Panc1 (cell line): ENCODE measurements around the gene ALDH9A1. TPM values are rescaled to one million over a fixed set of nuclear protein-coding genes. Genes with fewer than 3 reads are reported as not detected.
"Not testable (repeated sequence)": the region's sequence is repeated elsewhere in the genome, so short reads cannot be mapped to it uniquely, and the experiment has no call there.

ENCODE experiments used
- ATAC-seq: fragments of 200-7000 bp; cut with Tn5 transposase; 2 replicates; pipeline ENCODE4 v1.9.1; 2020; ENCODE audit warnings: mild to moderate bottlenecking, moderate library complexity
- BruUV-seq: library from RNA; stranded (reverse); fragments of 400-500 nt; replicated peaks from 2 replicates; lab custom pipeline; 2021; lab: Mats Ljungman, UMichigan
- CTCF ChIA-PET: fragments of 300-600 bp; sonication (Branson Sonifier 250); formaldehyde crosslinking; loops from one replicate; lab custom pipeline; 2022; ENCODE audit warnings: antibody characterized with exemption; lab: Charles Lee
- POLR2A ChIA-PET: fragments of 300-600 bp; sonication (Branson Sonifier 250); formaldehyde crosslinking; loops from one replicate; lab custom pipeline; 2022; ENCODE audit warnings: antibody characterized with exemption; lab: Charles Lee
- DNase-seq: peaks from one replicate; pipeline ENCODE4 v3.0.0-alpha.2; 2010; ENCODE audit warnings: low read depth, low spot score
- H3K27ac ChIP-seq: 2 replicates; pipeline ENCODE4 v1.5.1; 2011; ENCODE audit warnings: mild to moderate bottlenecking, low read length, inconsistent platforms
- H3K27me3 ChIP-seq: fragments of 200-500 bp; sonication (Bioruptor generic); 2 replicates; pipeline ENCODE4 v1.6.0; 2014; ENCODE audit warnings: low read length, inconsistent platforms; ENCODE audit not compliant: control insufficient read depth, insufficient read depth
- H3K36me3 ChIP-seq: fragments of 200-500 bp; sonication (Bioruptor generic); 2 replicates; pipeline ENCODE4 v1.5.1; 2014; ENCODE audit warnings: inconsistent platforms, mild to moderate bottlenecking, low read length, moderate library complexity; ENCODE audit not compliant: control insufficient read depth, insufficient read depth
- H3K4me1 ChIP-seq: 2 replicates; pipeline ENCODE4 v1.5.1; 2011; ENCODE audit warnings: inconsistent platforms, mild to moderate bottlenecking, low read length, moderate library complexity; ENCODE audit not compliant: control insufficient read depth, insufficient read depth
- H3K4me3 ChIP-seq, 2 experiments: 2 replicates each; pipeline ENCODE4 v1.5.1; 2011 to 2012; ENCODE audit warnings: low read depth in 2 of 2, low read length in 2 of 2, mild to moderate bottlenecking in 2 of 2, inconsistent platforms in 1 of 2, moderate library complexity in 1 of 2
- H3K9me3 ChIP-seq: fragments of 200-500 bp; sonication (Bioruptor generic); 2 replicates; pipeline ENCODE4 v1.5.1; 2014; ENCODE audit warnings: low read depth, mild to moderate bottlenecking, inconsistent platforms, low read length, moderate library complexity; ENCODE audit not compliant: control insufficient read depth, insufficient read depth
- POLR2AphosphoS5 ChIP-seq: IDR thresholded peaks from 2 replicates; pipeline ENCODE4 v1.6.1; 2012; ENCODE audit warnings: mild to moderate bottlenecking, low read depth, low read length, moderate library complexity
- REST ChIP-seq, 2 experiments: IDR thresholded peaks; 2 replicates each; pipeline ENCODE4 v1.6.1; 2011 to 2012; ENCODE audit warnings: low read depth in 2 of 2, control low read depth in 1 of 2, low read length in 1 of 2, mild to moderate bottlenecking in 1 of 2, moderate library complexity in 1 of 2; ENCODE audit not compliant: insufficient read depth in 1 of 2
- SIN3A ChIP-seq: IDR thresholded peaks from 2 replicates; pipeline ENCODE4 v1.6.1; 2012; ENCODE audit warnings: low read depth, mild to moderate bottlenecking, low read length, moderate library complexity, borderline replicate concordance; ENCODE audit not compliant: insufficient read depth
- TCF7L2 ChIP-seq: IDR thresholded peaks from 2 replicates; pipeline ENCODE4 v1.6.1; 2011; ENCODE audit warnings: mild to moderate bottlenecking, low read depth, low read length, inconsistent platforms
- in situ Hi-C: cut with HindIII; loops from 2 replicates; pipeline ENCODE4 v1.10.0; 2016; ENCODE audit warnings: low sequenced_read_pairs, low pct_unique_long_range_greater_than_20kb
- intact Hi-C: fragments of 100-400 bp; cut with micrococcal nuclease; formaldehyde crosslinking; loops from one replicate; pipeline ENCODE4 v1.10.0; 2022; ENCODE audit not compliant: unreplicated experiment
- total RNA-seq: library from RNA; stranded (reverse); gene quantifications from one replicate; pipeline ENCODE4 v1.2.1, GENCODE V29; 2021; ENCODE audit not compliant: unreplicated experiment
- TF ChIP-seq, protein P1 (sequence below): fragments of 450-650 bp; IDR thresholded peaks from 2 replicates; pipeline ENCODE4 v1.5.1; 2017; ENCODE audit warnings: mild to moderate bottlenecking

Gene ALDH9A1
- total RNA-seq, 1 experiment from 2014 or later, result 30.3 TPM

- H3K4me3 ChIP-seq, result no peak overlapping the region
- no peak for TF ChIP-seq TCF7L2
- TF ChIP-seq SIN3A, result no peak
- TF ChIP-seq POLR2AphosphoS5, result no peak
- TF ChIP-seq REST (IDR thresholded peaks at IDR 0.05; ENCODE audit: insufficient read depth in 1 of 2, low read depth in 2 of 2, low read length in 1 of 2), result no peak
- TF ChIP-seq, protein P1, sequence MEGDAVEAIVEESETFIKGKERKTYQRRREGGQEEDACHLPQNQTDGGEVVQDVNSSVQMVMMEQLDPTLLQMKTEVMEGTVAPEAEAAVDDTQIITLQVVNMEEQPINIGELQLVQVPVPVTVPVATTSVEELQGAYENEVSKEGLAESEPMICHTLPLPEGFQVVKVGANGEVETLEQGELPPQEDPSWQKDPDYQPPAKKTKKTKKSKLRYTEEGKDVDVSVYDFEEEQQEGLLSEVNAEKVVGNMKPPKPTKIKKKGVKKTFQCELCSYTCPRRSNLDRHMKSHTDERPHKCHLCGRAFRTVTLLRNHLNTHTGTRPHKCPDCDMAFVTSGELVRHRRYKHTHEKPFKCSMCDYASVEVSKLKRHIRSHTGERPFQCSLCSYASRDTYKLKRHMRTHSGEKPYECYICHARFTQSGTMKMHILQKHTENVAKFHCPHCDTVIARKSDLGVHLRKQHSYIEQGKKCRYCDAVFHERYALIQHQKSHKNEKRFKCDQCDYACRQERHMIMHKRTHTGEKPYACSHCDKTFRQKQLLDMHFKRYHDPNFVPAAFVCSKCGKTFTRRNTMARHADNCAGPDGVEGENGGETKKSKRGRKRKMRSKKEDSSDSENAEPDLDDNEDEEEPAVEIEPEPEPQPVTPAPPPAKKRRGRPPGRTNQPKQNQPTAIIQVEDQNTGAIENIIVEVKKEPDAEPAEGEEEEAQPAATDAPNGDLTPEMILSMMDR, result no peak
- ATAC-seq (no peak), DNase-seq (no peak)
- H3K4me1 ChIP-seq, result no peaks in the 10 kb centered on the region
- H3K27ac ChIP-seq, result no peak overlapping the region
- no TSS peak for BruUV-seq
- no peaks in the 10 kb centered on the region for H3K27me3 ChIP-seq
- no peaks in the 10 kb centered on the region for H3K9me3 ChIP-seq
- no peaks in the 10 kb centered on the region for H3K36me3 ChIP-seq
- CTCF ChIA-PET, result no interaction called here
- in situ Hi-C loops (no loop called here), intact Hi-C loops (no loop called here)
- POLR2A ChIA-PET, result no interaction called here
These were observed 57.0 kb downstream of the ALDH9A1 start for GRCh38 chr1:165641231-165641987.

- DNase-seq (no peak), ATAC-seq (no peak)
- Histone ChIP-seq H3K27me3 (no peaks in the 10 kb centered on the region), H3K36me3 (no peaks in the 10 kb centered on the region), H3K4me1 (no peaks in the 10 kb centered on the region), H3K4me3 (no peak overlapping the region), H3K27ac (no peak overlapping the region), H3K9me3 (no peaks in the 10 kb centered on the region)
- intact Hi-C loops, result no loop called here
- CTCF ChIA-PET, result no interaction called here
- in situ Hi-C loops, result no loop called here
- POLR2A ChIA-PET, result no interaction called here
- TF ChIP-seq SIN3A (no peak), TCF7L2 (no peak), POLR2AphosphoS5 (no peak), REST (IDR thresholded peaks at IDR 0.05; ENCODE audit: insufficient read depth in 1 of 2, low read depth in 2 of 2, low read length in 1 of 2) (no peak)
- TF ChIP-seq, protein P1, result no peak
- no TSS peak for BruUV-seq
These were observed 58.3 kb downstream of the ALDH9A1 start for GRCh38 chr1:165639821-165640623.

GRCh38 chr1:165638211-165638610, 60.2 kb downstream of the ALDH9A1 start:
- CTCF ChIA-PET, DNase-seq, in situ Hi-C loops, H3K4me3 ChIP-seq, ATAC-seq, POLR2A ChIA-PET, H3K27me3 ChIP-seq, intact Hi-C loops, H3K27ac ChIP-seq, H3K36me3 ChIP-seq, H3K9me3 ChIP-seq, BruUV-seq, H3K4me1 ChIP-seq: not testable (repeated sequence)
